Hepatocyte (in vitro differentiated cells): Measurements from ENCODE around the gene MCAT. TPM values are rescaled to one million over a fixed set of nuclear protein-coding genes. Genes with fewer than 3 reads are reported as not detected.

Experiments used
- DNase-seq: peaks from one replicate; pipeline ENCODE4 v3.0.0-alpha.2; 2016; ENCODE audit warnings: low spot score
- H2AFZ ChIP-seq: fragments of 200-600 bp; sonication (generic); 2 replicates; pipeline ENCODE4 v1.6.0; 2016; ENCODE audit warnings: antibody characterized with exemption, mild to moderate bottlenecking
- H3K27ac ChIP-seq: fragments of 200-600 bp; sonication (generic); 2 replicates; pipeline ENCODE4 v1.5.1; 2016; ENCODE audit warnings: mild to moderate bottlenecking
- H3K27me3 ChIP-seq: fragments of 200-600 bp; sonication (generic); 2 replicates; pipeline ENCODE4 v1.6.1; 2016
- H3K36me3 ChIP-seq: fragments of 200-600 bp; sonication (generic); replicated peaks from 2 replicates; pipeline ENCODE4 v1.5.1; 2016; ENCODE audit warnings: low read depth; ENCODE audit not compliant: insufficient read depth
- H3K4me1 ChIP-seq: fragments of 200-600 bp; sonication (generic); 2 replicates; pipeline ENCODE4 v1.5.1; 2016; ENCODE audit warnings: mild to moderate bottlenecking, moderate library complexity; ENCODE audit not compliant: insufficient read depth
- H3K4me2 ChIP-seq: fragments of 200-600 bp; sonication (generic); 2 replicates; pipeline ENCODE4 v1.6.0; 2016
- H3K4me3 ChIP-seq: fragments of 200-600 bp; sonication (generic); 2 replicates; pipeline ENCODE4 v1.5.1; 2016; ENCODE audit warnings: mild to moderate bottlenecking
- H3K79me2 ChIP-seq: fragments of 200-600 bp; sonication (generic); 2 replicates; pipeline ENCODE4 v1.6.0; 2017; ENCODE audit warnings: mild to moderate bottlenecking
- H3K9me2 ChIP-seq: fragments of 200-600 bp; sonication (generic); replicated peaks from 2 replicates; pipeline ENCODE4 v1.6.0; 2017; ENCODE audit warnings: mild to moderate bottlenecking; ENCODE audit not compliant: insufficient read depth
- H3K9me3 ChIP-seq: fragments of 200-600 bp; sonication (generic); 2 replicates; pipeline ENCODE4 v1.5.1; 2016; ENCODE audit warnings: low read depth, mild to moderate bottlenecking
- H4K20me1 ChIP-seq: fragments of 200-600 bp; sonication (generic); 2 replicates; pipeline ENCODE4 v1.6.0; 2016; ENCODE audit warnings: mild to moderate bottlenecking; ENCODE audit not compliant: insufficient read depth, poor library complexity, severe bottlenecking
- EZH2 ChIP-seq: fragments of 200-600 bp; sonication (generic); IDR thresholded peaks from 2 replicates; pipeline ENCODE4 v1.6.1; 2016; ENCODE audit warnings: antibody characterized with exemption, mild to moderate bottlenecking, borderline replicate concordance
- EZH2phosphoT487 ChIP-seq: fragments of 200-600 bp; sonication (generic); IDR thresholded peaks from one replicate; pipeline ENCODE4 v1.6.1; 2018; ENCODE audit warnings: antibody characterized with exemption, mild to moderate bottlenecking, low read depth, moderate library complexity; ENCODE audit not compliant: unreplicated experiment, severe bottlenecking
- WGBS: methylation state at CpG from one replicate; pipeline ENCODE4 v1.1.6; 2016; ENCODE audit warnings: low lambda C conversion rate; ENCODE audit errors: missing lambda C conversion rate; 5-methylcytosine and 5-hydroxymethylcytosine counted together
- polyA plus RNA-seq: library from polyadenylated mRNA; unstranded; fragments of >200 nt; fragmentation: Nextera tagmentation; extraction: Ambion mirVana; gene quantifications from 2 replicates; pipeline ENCODE4 v1.2.1, GENCODE V29; 2016
- total RNA-seq: library from RNA; depleted of rRNA; stranded (reverse); fragments of >200 nt; gene quantifications from 2 replicates; pipeline ENCODE4 v1.2.3, GENCODE V29; 2014
- TF ChIP-seq, protein P1 (sequence below): fragments of 200-600 bp; sonication (generic); IDR thresholded peaks from 2 replicates; pipeline ENCODE4 v1.5.1; 2016; ENCODE audit warnings: antibody characterized with exemption, mild to moderate bottlenecking; ENCODE audit not compliant: poor library complexity

MCAT gene
- total and polyA plus RNA-seq, 2 experiments from 2014 or later: 16.9 to 24.9 TPM

DNA sequence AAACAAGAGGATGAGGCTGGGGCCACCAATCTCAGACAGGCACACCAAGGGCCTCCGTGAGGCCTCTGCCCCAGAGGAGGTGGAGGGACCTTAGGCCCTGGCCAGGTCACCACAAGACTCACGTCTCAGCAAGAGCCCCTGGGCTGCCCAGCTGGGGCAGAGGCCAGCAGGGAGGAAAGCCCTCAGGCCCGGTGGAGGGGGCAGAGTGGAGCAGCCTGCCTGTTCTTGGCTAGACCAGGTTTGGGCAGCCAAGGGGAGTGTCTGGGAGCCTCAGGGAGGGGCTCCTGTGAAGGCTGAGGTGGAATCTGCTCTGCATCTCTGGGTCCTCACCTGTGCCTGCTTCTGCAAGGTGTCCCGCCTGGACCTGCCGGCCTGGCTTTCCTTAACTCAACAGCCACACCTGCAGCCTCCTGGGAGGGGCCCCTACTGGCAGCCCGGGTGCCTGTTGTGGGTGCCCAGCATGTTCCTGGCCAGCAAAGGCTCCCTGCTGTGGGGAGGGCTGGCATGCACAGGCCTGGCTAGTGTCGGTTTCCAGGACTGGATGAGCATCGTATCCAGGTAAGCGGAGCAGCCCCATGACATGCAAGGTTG is 31.8 kb upstream of the MCAT start:
- no peak overlapping the region for H2AFZ ChIP-seq
- no peaks in the 10 kb centered on the region for H3K27me3 ChIP-seq
- H3K27ac ChIP-seq: no peak overlapping the region
- H3K36me3 ChIP-seq: no peaks in the 10 kb centered on the region
- no peaks in the 10 kb centered on the region for H3K9me2 ChIP-seq
- no peaks in the 10 kb centered on the region for H3K4me1 ChIP-seq
- no peak for DNase-seq
- WGBS: 89% methylated on average over 9 of the region's 9 CpGs
- H3K4me3 ChIP-seq: no peak overlapping the region
- no peaks in the 10 kb centered on the region for H4K20me1 ChIP-seq
- H3K79me2 ChIP-seq: no peaks in the 10 kb centered on the region
- H3K4me2 ChIP-seq: no peak overlapping the region
- TF ChIP-seq EZH2phosphoT487 (no peak), EZH2 (no peak)
- TF ChIP-seq, protein P1, sequence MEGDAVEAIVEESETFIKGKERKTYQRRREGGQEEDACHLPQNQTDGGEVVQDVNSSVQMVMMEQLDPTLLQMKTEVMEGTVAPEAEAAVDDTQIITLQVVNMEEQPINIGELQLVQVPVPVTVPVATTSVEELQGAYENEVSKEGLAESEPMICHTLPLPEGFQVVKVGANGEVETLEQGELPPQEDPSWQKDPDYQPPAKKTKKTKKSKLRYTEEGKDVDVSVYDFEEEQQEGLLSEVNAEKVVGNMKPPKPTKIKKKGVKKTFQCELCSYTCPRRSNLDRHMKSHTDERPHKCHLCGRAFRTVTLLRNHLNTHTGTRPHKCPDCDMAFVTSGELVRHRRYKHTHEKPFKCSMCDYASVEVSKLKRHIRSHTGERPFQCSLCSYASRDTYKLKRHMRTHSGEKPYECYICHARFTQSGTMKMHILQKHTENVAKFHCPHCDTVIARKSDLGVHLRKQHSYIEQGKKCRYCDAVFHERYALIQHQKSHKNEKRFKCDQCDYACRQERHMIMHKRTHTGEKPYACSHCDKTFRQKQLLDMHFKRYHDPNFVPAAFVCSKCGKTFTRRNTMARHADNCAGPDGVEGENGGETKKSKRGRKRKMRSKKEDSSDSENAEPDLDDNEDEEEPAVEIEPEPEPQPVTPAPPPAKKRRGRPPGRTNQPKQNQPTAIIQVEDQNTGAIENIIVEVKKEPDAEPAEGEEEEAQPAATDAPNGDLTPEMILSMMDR: no peak
- H3K9me3 ChIP-seq: no peaks in the 10 kb centered on the region

DNA sequence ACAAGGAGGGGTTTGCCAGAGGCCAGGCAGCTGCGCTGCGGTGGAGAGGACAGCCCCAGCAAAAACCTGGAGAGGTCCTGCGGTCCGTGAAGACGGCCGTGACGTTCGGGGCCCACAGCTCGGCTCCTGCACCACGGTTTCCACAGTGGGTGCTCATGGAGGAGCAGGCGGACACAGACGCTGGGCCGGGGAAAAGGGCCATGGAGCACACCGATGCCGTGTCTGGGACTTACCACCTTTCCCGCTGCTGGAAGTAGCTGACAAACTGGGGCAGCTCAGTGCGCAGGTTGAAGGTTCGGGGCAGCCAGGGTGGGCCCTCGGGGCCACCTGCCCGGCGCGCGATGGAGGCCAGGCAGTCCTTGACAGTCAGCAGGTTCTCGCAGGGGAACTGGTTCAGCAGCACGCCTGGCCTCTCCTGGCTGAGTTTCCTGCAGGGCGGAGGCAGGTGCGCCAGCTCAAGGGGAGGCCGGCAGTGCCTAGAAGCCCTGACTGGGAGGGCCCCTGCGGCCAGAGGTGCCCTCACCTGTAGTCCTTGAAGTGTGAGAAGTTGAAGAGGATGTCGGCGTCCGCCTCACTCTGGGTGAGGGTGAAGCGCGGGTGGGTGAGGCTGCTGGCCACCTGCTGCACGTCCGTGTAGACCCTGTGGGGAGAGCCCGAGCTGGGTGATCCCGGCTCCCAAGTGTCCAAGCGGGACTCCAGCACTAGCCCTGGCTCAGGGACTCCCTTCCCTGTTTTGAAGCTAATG is 30.9 kb upstream of the MCAT start:
- no peak overlapping the region for H3K4me2 ChIP-seq
- DNase-seq: no peak

DNA sequence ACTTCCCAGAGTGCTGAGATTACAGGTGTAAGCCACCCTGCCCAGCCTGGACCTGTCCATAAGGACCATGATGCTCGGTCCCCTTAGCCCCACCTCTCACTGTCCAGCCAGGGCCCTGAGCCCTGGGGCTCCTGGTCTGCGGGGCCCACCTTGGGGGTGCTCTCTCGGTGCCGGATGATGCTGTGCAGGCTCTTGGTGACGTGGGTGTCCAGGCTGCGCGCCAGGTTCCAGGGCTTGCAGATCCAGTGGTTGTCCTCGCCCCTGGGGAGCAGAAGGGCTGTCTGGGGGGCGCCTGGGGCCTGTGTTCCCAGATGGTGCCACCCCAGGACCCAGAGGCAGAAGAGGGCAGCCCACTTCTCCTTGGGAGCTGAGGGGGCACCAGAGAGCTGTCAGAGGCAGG is 30.4 kb upstream of the MCAT start:
- TF ChIP-seq, protein P1: no peak
- TF ChIP-seq EZH2: no peak
- TF ChIP-seq EZH2phosphoT487: no peak
- Histone ChIP-seq H2AFZ (no peak overlapping the region), H3K9me2 (no peaks in the 10 kb centered on the region), H3K4me1 (no peaks in the 10 kb centered on the region), H3K9me3 (no peaks in the 10 kb centered on the region), H3K27me3 (no peaks in the 10 kb centered on the region), H3K79me2 (no peaks in the 10 kb centered on the region), H3K4me2 (no peak overlapping the region), H3K36me3 (no peaks in the 10 kb centered on the region), H3K4me3 (no peak overlapping the region), H3K27ac (no peak overlapping the region), H4K20me1 (no peaks in the 10 kb centered on the region)
- WGBS: 95% methylated on average over 9 of the region's 9 CpGs
- DNase-seq: no peak

More for the DNA sequence above, 30.9 kb upstream of the MCAT start:
- Histone ChIP-seq H3K27me3 (no peaks in the 10 kb centered on the region), H2AFZ (no peak overlapping the region), H3K9me2 (no peaks in the 10 kb centered on the region), H3K79me2 (no peaks in the 10 kb centered on the region), H3K4me1 (no peaks in the 10 kb centered on the region), H3K4me3 (no peak overlapping the region), H3K9me3 (no peaks in the 10 kb centered on the region), H3K36me3 (no peaks in the 10 kb centered on the region), H3K27ac (no peak overlapping the region), H4K20me1 (no peaks in the 10 kb centered on the region)
- no peak for TF ChIP-seq EZH2
- TF ChIP-seq, protein P1: no peak
- TF ChIP-seq EZH2phosphoT487: no peak
- WGBS: 91% methylated on average over 39 of the region's 39 CpGs
